Loucy (cell line): ENCODE data around the gene IL17C.

Experiments
- EZH2phosphoT487 ChIP-seq: fragments of 200-600 bp; IDR thresholded peaks from 2 replicates; pipeline ENCODE4 v1.6.1; 2018; ENCODE audit warnings: antibody characterized with exemption, mild to moderate bottlenecking, moderate library complexity, borderline replicate concordance
- TF ChIP-seq, protein P1 (sequence below): fragments of 200-600 bp; sonication (generic); conservative IDR thresholded peaks from 2 replicates; pipeline ENCODE4 v1.5.1; 2014; ENCODE audit warnings: mild to moderate bottlenecking, antibody characterized with exemption, low read length

- TF ChIP-seq, protein P1, sequence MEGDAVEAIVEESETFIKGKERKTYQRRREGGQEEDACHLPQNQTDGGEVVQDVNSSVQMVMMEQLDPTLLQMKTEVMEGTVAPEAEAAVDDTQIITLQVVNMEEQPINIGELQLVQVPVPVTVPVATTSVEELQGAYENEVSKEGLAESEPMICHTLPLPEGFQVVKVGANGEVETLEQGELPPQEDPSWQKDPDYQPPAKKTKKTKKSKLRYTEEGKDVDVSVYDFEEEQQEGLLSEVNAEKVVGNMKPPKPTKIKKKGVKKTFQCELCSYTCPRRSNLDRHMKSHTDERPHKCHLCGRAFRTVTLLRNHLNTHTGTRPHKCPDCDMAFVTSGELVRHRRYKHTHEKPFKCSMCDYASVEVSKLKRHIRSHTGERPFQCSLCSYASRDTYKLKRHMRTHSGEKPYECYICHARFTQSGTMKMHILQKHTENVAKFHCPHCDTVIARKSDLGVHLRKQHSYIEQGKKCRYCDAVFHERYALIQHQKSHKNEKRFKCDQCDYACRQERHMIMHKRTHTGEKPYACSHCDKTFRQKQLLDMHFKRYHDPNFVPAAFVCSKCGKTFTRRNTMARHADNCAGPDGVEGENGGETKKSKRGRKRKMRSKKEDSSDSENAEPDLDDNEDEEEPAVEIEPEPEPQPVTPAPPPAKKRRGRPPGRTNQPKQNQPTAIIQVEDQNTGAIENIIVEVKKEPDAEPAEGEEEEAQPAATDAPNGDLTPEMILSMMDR = no peak
- TF ChIP-seq EZH2phosphoT487 = no peak
These were observed 18.2 kb upstream of the IL17C start for GRCh38 chr16:88619859-88620815.
